GM21515 (cell line): Measurements from ENCODE around the gene CNPPD1.
A peak's percentile ranks its signal among the peaks of the same experiment; 100 is the strongest.
"Not testable (repeated sequence)": the region's sequence is repeated elsewhere in the genome, so short reads cannot be mapped to it uniquely, and the experiment has no call there.

ENCODE experiments used
- ATAC-seq: cut with Tn5 transposase; IDR thresholded peaks from one replicate; pipeline ENCODE4 v1.9.1; 2021; ENCODE audit not compliant: unreplicated experiment

The CNPPD1 gene

DNA sequence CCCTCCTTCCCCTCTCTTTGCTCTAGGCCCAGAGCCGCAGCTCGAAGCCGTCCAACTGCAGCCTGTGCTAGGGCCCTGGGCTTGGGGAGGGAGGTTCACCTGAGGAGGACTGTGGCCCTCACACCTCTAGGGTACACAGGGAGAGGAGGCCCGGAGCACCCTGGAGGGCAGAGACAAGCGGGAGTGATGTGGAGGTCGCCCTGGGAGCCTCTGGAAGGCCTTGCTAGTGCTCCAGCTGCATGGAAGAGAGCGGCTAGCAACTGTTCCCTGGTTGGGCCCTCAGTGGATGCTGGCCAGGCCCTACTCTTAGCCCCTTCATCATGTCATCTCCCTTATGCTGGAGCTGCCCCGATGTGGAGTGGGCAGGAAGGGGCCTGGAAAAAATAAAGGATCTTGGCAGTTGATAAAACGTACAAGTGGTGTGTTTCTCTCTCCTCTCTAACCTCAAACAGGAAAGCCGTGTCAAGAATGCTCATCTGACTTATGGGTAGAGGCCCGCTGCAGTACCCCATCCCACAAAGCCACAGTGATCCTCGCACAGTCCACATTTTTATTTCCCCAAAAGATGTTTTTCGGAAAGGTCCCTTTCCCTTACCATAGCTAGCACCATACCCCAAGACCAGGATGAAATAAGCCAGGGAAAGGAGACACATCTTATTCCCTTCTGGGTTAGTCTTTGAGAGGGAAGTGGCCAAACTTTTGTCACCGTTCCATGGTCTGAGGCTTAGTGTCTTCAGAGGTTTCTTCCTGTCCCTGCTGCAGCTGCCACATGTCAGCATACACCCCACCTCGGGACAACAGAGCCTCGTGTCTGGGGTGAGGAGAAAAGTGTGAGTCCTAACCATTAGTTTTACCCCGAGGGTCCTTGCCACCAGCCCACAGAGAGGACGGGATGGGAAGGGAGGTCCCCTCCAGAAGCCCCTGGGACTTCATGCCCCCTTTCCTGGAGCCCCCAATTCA, 32.8 kb upstream of the CNPPD1 start:
- no peak for ATAC-seq

DNA sequence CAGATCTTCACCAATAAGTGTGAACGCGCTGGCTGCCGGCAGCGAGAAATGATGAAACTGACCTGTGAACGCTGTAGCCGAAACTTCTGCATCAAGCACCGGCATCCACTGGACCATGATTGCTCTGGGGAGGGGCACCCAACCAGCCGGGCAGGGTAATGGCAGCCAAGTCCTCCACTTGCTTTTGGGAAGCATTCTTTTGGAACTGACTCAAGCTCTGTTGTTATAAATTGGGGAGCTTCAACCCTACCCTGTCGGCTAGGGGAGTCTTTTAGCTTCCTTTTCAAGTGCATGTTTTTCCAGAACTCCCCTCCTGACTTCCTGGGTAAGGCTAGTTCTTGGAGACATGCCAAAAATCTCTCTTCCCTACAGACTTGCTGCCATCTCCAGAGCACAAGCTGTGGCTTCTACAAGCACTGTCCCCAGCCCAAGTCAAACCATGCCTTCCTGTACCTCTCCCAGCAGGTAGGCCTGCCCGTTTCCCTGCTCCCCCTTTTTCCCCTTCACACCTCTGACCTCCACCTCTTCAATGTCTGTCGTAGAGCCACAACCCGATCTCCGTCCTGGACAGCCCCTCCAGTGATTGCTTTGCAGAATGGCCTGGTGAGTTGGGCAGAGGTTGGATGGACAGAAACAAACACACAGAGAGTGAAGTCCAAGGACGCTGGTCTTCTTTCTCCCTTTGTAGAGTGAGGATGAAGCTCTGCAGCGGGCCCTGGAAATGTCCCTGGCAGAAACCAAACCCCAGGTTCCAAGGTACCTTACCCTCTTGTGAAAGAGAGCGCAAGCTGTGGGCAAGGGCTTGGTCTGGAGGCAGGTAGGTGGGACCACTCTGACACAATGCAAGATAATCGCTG, 31.4 kb upstream of the CNPPD1 start:
- ATAC-seq: no peak

DNA sequence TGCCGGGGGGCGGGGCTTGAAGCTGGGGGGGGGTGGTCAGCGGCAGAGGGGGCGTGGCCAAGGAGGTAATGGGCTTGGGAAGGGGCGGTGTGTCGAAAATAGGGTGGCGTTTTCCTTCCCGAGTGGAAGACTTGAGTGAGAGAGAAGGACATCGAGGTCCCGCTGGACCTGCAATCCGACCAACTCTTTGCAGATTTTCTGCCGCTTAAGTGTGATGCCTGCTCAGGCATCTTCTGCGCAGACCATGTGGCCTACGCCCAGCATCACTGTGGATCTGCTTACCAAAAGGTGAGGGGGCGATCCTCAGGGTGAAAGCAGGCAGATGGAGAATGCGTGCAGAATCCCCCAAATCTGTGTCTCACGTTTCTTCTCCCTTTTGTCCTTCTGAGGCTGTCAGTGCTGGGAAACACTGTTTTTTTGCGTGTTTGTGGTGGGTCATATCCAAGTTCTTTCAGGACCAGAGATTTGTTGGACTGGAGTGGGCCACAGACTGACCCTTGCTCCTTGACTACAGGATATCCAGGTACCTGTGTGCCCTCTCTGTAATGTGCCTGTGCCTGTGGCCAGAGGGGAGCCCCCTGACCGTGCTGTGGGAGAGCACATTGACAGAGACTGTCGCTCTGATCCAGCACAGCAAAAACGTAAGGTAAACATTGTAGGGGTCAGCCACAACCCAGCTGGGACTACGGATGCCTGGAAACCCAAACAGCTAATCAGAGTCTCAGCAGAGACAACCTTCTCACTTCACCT, 30.6 kb upstream of the CNPPD1 start:
- ATAC-seq: no peak

DNA sequence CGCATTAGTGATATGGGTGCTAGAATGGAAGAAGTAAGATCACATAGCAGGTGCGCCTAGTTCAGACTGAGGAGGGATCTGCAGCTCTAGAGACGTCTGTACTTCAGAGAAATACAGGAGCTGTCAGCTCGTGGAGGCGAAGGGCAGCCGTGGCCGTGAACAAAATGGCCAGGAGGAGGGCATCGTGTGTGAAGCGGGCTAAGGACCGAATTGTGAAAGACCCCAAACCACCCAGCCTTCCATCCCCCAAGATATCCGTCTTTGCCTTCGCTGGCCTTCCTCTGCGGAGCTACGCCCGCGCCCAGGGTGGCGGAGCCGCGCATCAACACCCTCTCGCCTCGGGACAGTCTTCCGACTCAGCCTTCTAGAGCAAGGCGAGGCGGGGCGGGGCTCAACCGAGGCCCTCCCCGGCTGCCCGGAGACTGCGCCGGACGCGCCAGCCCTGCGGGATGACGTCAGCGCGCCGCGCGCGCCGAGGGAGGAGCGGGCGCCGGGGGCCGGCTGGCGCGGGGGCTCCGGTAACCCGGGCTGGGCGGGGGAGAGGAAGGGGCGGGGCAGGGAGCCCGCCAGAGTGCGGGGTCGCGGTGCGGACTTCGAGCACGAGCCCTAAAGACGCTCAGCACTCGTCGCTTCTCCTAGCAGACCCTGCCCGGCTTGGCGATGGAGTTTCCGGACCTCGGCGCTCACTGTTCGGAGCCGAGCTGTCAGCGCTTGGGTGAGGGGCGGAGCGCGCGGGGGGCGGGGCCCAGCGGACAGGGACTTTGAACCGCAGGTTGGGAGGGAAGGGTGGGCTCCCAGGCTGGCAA, 29.8 kb upstream of the CNPPD1 start, which contains the start of gene ZFAND2B:
TSS of gene ZFAND2B (plus strand) at position 455 of the 806 bp plus-strand sequence. CDS start at position 661, 206 bp downstream.
- peak; percentile 96 for ATAC-seq

DNA sequence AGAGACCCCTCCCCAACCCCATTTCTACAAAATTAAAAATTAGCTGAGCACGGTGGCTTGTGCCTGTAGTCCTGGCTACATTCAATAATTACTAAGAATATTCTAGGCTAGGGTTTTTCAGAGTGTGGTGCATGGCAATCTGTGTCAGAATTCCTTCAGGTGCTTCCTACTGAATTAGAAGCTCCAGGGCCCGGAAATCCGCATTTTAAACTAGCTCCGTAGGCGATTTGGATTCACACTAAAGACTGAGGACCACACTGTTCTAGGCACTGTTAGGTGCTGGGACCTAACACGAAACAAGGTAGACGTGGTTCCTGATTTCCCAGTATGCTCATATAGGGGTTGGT, 29.2 kb upstream of the CNPPD1 start:
- ATAC-seq: no peak

- no peak for ATAC-seq
These were observed 28.4 kb upstream of the CNPPD1 start for GRCh38 chr2:219205165-219205538.

GRCh38 chr2:219204425-219205164, 27.9 kb upstream of the CNPPD1 start:
- ATAC-seq: no peak

DNA sequence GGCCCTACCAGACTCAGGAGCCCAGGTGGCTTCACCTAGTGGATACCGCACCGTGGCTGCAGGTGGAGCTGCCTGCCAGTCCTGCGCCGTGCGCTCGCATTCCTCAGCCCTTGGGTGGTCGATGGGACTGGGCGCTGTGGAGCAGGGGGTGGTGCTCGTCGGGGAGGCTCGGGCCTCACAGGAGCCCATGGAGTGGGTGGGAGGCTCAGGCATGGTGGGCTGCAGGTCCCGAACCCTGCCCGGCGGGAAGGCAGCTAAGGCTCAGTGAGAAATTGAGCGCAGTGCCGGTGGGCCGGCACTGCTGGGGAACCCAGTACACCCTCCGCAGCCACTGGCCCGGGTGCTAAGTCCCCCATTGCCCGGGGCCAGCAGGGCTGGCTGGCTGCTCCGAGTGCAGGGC, 24.6 kb upstream of the CNPPD1 start:
- ATAC-seq: not testable (repeated sequence)

- ATAC-seq: not testable (repeated sequence)
These were observed 24.0 kb upstream of the CNPPD1 start for GRCh38 chr2:219200502-219201326.

DNA sequence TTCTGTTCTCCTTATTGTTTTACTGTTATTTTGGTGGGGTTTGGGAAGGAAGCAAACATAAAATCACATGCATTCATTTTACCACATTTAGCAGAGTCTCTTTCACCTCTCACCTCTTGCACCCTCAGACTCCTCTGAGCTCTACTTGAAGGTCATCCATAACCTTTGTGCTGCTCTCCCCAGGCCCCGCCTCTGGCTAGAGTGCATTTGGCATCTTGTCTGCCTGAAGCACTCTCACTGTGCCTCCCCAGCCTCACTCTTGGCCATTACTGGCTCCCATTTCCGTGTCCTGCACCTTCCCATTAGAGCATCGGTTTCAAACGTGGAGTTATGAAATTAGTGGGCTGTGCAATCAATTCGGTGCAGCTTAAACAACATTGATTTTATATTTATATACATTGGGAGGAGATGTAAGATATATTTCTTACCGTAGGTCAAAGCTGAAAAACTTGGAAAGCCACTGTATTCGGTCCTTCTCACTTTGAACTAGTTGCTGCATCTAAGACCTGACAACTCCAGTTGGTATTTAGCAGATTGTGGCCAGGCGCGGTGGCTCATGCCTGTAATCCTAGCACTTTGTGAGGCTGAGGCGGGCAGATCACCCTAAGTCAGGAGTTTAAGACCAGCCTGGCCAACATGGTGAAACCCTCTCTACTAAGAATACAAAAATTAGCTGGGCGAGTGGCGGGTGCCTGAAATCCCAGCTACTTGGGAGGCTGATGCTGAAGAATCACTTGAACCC, 22.9 kb upstream of the CNPPD1 start:
- no peak for ATAC-seq

DNA sequence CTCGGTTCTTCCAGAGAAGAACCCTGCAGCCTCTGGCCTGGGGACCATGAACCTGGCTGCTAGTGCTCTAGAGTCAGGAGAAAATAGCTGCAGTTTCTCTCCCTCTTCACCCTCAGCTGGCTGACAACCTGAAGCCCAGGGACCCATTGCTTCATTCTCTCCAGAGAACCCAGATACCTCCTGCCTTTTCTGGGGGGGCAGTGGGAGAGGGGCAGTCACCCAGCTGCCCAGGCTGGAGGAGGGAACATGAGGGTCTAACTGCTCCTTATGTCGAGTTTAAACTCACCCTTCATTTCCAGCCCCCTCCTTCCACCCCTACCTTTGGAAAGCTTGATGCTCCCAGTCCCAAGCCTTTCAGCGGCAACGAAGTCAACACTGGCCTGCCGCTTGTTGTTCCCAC, 22.2 kb upstream of the CNPPD1 start:
- ATAC-seq: no peak

DNA sequence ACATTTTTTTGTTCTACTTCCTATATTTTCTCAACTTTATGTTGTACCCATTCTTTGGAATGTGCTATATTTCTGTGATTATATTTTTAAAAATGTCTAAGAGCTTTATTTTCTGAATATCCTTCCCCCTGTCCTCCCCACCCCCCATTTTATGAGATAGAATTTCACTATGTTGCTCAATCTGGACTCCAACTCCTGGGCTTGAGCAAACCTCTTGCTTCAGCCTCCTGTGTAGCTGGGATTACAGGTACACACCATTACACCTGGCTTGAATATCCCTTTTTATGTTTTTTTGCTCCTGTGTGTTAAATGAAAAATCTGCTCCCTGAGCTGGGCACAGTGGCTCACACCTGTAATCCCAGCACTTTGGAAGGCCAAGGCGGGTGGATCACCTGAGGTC, 20.7 kb upstream of the CNPPD1 start:
- no peak for ATAC-seq

DNA sequence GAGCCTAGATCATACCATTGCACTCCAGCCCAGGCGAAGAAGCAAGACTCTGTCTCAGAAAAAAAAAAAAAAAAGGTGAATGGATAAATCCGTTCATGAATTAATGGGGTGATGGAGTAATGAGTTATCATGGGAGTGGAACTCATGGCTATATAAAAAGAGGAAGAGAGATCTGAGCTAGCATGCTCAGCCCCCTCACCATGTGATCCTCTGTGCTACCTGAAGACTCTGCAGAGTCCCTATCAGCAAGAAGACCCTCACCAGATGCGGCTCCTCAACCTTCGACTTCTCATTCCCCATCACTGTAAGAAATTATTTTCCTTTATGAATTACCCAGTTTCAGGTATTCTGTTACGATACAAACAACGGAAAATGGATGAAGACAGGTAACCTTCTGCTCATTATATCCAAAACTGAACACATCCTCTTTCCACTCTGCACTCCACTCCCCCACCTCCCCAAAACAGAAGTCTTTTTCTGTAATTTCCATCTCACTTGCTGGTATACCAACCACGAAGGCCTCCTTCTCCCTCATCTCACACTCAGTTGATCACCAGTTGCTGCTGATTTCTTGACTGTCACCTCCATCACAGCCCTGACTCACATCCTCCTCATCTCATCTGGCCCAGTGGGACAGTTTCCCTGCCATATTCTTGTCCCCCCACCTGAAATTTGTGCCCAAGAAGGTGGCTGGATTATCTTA, 10.2 kb upstream of the CNPPD1 start:
- no peak for ATAC-seq

DNA sequence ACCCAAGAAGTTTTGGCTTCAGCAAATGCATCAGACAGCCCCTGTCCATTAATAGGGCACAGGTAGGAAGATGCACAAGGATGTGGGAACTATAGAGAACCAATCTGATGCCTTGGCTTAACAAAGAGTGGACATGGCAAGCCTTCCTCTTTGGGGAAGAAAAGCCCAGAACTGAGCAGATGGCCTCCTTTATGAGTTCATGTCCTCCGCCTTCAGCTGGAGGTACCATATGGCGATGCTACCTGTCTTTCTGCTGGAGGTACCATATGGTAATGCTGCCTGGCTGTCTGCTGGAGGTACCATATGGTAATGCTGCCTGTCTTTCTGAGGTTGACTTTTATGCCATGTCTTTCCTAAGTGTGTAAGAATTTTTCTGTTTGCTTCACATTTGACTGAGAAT, 7.4 kb upstream of the CNPPD1 start:
- ATAC-seq: no peak

DNA sequence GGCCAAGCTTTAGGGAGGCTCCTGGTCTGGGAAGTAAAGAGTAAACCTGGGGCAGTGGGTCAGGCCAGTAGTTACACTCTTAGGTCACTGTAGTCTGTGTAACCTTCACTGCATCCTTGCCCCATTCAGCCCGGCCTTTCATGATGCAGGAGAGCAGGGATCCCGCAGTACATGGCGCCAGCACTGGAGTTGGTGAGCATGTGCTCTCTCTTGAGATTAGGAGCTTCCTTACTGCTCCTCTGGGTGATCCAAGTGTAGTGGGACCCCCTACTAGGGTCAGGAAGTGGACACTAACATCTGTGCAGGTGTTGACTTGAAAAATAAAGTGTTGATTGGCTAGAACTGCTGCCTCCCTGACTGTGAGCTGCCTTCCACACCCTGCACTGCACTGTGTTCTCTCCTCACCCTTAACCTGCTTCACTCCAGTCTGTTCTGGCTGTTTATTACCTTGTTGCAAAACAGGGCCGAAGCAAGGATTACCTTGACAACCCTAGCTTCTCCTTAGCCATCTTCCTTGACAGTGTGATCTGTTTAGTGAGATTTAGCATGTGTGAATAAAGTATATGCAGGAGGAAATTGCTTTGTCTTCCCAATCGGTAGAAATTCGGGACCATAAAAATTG, 6.5 kb upstream of the CNPPD1 start:
- ATAC-seq: no peak

GRCh38 chr2:219182331-219183150, 5.8 kb upstream of the CNPPD1 start:
- ATAC-seq: no peak
